ENCODE measurements around the gene FAM228A. TPM values are rescaled to one million over a fixed set of nuclear protein-coding genes. Genes with fewer than 3 reads are reported as not detected.

Gene FAM228A
- total and polyA plus RNA-seq, 2 experiments from 2014 or later: 0.11 to 0.35 TPM

DNA sequence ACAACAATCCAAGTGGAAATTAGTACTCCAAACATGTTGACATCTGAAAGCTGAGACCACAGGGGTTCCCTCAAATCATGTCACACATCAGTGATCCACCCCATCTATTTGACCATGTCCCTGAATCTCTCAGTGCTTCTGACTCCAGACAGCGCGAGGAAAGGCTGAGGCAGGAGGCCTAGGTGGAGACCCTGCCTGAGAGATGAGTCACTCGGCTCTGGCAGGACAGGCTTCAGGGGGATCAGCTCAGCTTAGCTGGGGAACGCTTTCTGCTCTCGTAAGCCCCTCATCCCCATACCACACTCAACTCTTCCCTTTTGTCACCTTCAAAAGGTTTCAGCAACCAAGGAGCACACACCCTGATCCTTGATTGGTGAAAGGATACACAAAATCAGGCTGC lies 5.8 kb upstream of the FAM228A start:
- H3K4me1 Mint-ChIP-seq: peaks cover 10% of the 10 kb centered on the region; the same call in 2 of the 3 replicates
- no peak overlapping the region for H3K4me3 Mint-ChIP-seq
- H3K27me3 ChIP-seq (ENCODE audit: insufficient read depth): peaks cover 6% of the 10 kb centered on the region; the same call in 1 of the 2 replicates
- H3K9me2 ChIP-seq (ENCODE audit: insufficient read depth): no peaks in the 10 kb centered on the region
- H3K4me1 ChIP-seq (ENCODE audit: insufficient read depth): no peaks in the 10 kb centered on the region; the same call in 1 of the 2 replicates
- no peak for ATAC-seq
- no peak overlapping the region for H2AFZ ChIP-seq
- no peaks in the 10 kb centered on the region for H3K36me3 Mint-ChIP-seq (ENCODE audit: low read depth)
- no peak overlapping the region for H3K27ac Mint-ChIP-seq
- no peak overlapping the region for H3K4me2 ChIP-seq
- H3K79me2 ChIP-seq (replicated peaks; ENCODE audit: insufficient read depth): no peaks in the 10 kb centered on the region
- H3K27me3 Mint-ChIP-seq (ENCODE audit: insufficient read depth, low read depth, poor library complexity): peaks cover 10% of the 10 kb centered on the region
- no peak for TF ChIP-seq EZH2phosphoT487 (IDR thresholded peaks at IDR 0.05; ENCODE audit: unreplicated experiment)
- no peak for TF ChIP-seq JUNB (IDR thresholded peaks at IDR 0.05; ENCODE audit: unreplicated experiment)
- no peak for TF ChIP-seq POLR2AphosphoS5 (IDR thresholded peaks at IDR 0.05; ENCODE audit: low read depth)
- TF ChIP-seq ZNF114 (CRISPR knock-in tag; IDR thresholded peaks at IDR 0.05): no peak
- TF ChIP-seq, protein P1, sequence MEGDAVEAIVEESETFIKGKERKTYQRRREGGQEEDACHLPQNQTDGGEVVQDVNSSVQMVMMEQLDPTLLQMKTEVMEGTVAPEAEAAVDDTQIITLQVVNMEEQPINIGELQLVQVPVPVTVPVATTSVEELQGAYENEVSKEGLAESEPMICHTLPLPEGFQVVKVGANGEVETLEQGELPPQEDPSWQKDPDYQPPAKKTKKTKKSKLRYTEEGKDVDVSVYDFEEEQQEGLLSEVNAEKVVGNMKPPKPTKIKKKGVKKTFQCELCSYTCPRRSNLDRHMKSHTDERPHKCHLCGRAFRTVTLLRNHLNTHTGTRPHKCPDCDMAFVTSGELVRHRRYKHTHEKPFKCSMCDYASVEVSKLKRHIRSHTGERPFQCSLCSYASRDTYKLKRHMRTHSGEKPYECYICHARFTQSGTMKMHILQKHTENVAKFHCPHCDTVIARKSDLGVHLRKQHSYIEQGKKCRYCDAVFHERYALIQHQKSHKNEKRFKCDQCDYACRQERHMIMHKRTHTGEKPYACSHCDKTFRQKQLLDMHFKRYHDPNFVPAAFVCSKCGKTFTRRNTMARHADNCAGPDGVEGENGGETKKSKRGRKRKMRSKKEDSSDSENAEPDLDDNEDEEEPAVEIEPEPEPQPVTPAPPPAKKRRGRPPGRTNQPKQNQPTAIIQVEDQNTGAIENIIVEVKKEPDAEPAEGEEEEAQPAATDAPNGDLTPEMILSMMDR (conservative IDR thresholded peaks at IDR 0.05; ENCODE audit: low read depth in 2 of 2): no peak
- TF ChIP-seq CREB1 (CRISPR knock-in tag; IDR thresholded peaks at IDR 0.05; ENCODE audit: low read depth): no peak
- no peak for TF ChIP-seq ZNF331 (CRISPR knock-in tag; IDR thresholded peaks at IDR 0.05; ENCODE audit: low read depth)
- no peak for TF ChIP-seq NANOG (IDR thresholded peaks at IDR 0.05; ENCODE audit: borderline replicate concordance)
- TF ChIP-seq, protein P2, sequence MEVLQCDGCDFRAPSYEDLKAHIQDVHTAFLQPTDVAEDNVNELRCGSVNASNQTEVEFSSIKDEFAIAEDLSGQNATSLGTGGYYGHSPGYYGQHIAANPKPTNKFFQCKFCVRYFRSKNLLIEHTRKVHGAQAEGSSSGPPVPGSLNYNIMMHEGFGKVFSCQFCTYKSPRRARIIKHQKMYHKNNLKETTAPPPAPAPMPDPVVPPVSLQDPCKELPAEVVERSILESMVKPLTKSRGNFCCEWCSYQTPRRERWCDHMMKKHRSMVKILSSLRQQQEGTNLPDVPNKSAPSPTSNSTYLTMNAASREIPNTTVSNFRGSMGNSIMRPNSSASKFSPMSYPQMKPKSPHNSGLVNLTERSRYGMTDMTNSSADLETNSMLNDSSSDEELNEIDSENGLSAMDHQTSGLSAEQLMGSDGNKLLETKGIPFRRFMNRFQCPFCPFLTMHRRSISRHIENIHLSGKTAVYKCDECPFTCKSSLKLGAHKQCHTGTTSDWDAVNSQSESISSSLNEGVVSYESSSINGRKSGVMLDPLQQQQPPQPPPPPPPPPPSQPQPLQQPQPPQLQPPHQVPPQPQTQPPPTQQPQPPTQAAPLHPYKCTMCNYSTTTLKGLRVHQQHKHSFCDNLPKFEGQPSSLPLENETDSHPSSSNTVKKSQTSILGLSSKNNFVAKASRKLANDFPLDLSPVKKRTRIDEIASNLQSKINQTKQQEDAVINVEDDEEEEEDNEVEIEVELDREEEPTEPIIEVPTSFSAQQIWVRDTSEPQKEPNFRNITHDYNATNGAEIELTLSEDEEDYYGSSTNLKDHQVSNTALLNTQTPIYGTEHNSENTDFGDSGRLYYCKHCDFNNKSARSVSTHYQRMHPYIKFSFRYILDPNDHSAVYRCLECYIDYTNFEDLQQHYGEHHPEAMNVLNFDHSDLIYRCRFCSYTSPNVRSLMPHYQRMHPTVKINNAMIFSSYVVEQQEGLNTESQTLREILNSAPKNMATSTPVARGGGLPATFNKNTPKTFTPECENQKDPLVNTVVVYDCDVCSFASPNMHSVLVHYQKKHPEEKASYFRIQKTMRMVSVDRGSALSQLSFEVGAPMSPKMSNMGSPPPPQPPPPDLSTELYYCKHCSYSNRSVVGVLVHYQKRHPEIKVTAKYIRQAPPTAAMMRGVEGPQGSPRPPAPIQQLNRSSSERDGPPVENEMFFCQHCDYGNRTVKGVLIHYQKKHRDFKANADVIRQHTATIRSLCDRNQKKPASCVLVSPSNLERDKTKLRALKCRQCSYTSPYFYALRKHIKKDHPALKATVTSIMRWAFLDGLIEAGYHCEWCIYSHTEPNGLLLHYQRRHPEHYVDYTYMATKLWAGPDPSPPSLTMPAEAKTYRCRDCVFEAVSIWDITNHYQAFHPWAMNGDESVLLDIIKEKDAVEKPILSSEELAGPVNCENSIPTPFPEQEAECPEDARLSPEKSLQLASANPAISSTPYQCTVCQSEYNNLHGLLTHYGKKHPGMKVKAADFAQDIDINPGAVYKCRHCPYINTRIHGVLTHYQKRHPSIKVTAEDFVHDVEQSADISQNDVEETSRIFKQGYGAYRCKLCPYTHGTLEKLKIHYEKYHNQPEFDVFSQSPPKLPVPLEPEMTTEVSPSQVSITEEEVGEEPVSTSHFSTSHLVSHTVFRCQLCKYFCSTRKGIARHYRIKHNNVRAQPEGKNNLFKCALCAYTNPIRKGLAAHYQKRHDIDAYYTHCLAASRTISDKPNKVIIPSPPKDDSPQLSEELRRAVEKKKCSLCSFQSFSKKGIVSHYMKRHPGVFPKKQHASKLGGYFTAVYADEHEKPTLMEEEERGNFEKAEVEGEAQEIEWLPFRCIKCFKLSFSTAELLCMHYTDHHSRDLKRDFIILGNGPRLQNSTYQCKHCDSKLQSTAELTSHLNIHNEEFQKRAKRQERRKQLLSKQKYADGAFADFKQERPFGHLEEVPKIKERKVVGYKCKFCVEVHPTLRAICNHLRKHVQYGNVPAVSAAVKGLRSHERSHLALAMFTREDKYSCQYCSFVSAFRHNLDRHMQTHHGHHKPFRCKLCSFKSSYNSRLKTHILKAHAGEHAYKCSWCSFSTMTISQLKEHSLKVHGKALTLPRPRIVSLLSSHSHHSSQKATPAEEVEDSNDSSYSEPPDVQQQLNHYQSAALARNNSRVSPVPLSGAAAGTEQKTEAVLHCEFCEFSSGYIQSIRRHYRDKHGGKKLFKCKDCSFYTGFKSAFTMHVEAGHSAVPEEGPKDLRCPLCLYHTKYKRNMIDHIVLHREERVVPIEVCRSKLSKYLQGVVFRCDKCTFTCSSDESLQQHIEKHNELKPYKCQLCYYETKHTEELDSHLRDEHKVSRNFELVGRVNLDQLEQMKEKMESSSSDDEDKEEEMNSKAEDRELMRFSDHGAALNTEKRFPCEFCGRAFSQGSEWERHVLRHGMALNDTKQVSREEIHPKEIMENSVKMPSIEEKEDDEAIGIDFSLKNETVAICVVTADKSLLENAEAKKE (CRISPR knock-in tag; IDR thresholded peaks at IDR 0.05): no peak
- TF ChIP-seq, protein P3, sequence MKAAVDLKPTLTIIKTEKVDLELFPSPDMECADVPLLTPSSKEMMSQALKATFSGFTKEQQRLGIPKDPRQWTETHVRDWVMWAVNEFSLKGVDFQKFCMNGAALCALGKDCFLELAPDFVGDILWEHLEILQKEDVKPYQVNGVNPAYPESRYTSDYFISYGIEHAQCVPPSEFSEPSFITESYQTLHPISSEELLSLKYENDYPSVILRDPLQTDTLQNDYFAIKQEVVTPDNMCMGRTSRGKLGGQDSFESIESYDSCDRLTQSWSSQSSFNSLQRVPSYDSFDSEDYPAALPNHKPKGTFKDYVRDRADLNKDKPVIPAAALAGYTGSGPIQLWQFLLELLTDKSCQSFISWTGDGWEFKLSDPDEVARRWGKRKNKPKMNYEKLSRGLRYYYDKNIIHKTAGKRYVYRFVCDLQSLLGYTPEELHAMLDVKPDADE (IDR thresholded peaks at IDR 0.05): no peak
- no peak for TF ChIP-seq EZH2 (IDR thresholded peaks at IDR 0.05; ENCODE audit: low read depth, unreplicated experiment)
- TF ChIP-seq STAT1 (IDR thresholded peaks at IDR 0.05; ENCODE audit: unreplicated experiment): no peak
- TF ChIP-seq, protein P4, sequence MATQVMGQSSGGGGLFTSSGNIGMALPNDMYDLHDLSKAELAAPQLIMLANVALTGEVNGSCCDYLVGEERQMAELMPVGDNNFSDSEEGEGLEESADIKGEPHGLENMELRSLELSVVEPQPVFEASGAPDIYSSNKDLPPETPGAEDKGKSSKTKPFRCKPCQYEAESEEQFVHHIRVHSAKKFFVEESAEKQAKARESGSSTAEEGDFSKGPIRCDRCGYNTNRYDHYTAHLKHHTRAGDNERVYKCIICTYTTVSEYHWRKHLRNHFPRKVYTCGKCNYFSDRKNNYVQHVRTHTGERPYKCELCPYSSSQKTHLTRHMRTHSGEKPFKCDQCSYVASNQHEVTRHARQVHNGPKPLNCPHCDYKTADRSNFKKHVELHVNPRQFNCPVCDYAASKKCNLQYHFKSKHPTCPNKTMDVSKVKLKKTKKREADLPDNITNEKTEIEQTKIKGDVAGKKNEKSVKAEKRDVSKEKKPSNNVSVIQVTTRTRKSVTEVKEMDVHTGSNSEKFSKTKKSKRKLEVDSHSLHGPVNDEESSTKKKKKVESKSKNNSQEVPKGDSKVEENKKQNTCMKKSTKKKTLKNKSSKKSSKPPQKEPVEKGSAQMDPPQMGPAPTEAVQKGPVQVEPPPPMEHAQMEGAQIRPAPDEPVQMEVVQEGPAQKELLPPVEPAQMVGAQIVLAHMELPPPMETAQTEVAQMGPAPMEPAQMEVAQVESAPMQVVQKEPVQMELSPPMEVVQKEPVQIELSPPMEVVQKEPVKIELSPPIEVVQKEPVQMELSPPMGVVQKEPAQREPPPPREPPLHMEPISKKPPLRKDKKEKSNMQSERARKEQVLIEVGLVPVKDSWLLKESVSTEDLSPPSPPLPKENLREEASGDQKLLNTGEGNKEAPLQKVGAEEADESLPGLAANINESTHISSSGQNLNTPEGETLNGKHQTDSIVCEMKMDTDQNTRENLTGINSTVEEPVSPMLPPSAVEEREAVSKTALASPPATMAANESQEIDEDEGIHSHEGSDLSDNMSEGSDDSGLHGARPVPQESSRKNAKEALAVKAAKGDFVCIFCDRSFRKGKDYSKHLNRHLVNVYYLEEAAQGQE (IDR thresholded peaks at IDR 0.05; ENCODE audit: unreplicated experiment): no peak
- H3K36me3 ChIP-seq (ENCODE audit: insufficient read depth): no peaks in the 10 kb centered on the region
- H3K9me3 Mint-ChIP-seq: no peaks in the 10 kb centered on the region
- H3F3A ChIP-seq (replicated peaks; ENCODE audit: low read depth): no peaks in the 10 kb centered on the region; the same call in 1 of the 2 replicates
- H4K20me1 ChIP-seq (replicated peaks; ENCODE audit: insufficient read depth): no peaks in the 10 kb centered on the region
- H3K4me3 ChIP-seq: no peak overlapping the region
- no peak for DNase-seq (ENCODE audit: low spot score)
- H3K27ac ChIP-seq (ENCODE audit: low read depth): no peak overlapping the region
